Measurements from ENCODE around the gene VOPP1.

- TF ChIP-seq ELF4 (CRISPR knock-in tag; IDR thresholded peaks at IDR 0.05; ENCODE audit: low read depth) (no peak), ETV6 (CRISPR knock-in tag; IDR thresholded peaks at IDR 0.05) (no peak), CTCF (IDR thresholded peaks at IDR 0.05) (no peak), NR1H2 (CRISPR knock-in tag; IDR thresholded peaks at IDR 0.05) (no peak), JUN (CRISPR knock-in tag; IDR thresholded peaks at IDR 0.05) (no peak), CREB1 (CRISPR knock-in tag; IDR thresholded peaks at IDR 0.05) (no peak), USF2 (CRISPR knock-in tag; IDR thresholded peaks at IDR 0.05) (no peak), E2F4 (CRISPR knock-in tag; IDR thresholded peaks at IDR 0.05; ENCODE audit: borderline replicate concordance, low read depth) (no peak), HMGXB4 (CRISPR knock-in tag; IDR thresholded peaks at IDR 0.05) (no peak), FOXP4 (CRISPR knock-in tag; IDR thresholded peaks at IDR 0.05) (no peak)
Measured at GRCh38 chr7:55549457-55549856, 22.8 kb downstream of the VOPP1 start.

Data from WTC11 (cell line).